HepG2 (cell line): Measurements from ENCODE around the gene MTA3. TPM values are rescaled to one million over a fixed set of nuclear protein-coding genes. Genes with fewer than 3 reads are reported as not detected.

Source experiments
- CBX5 ChIP-seq: sonication (generic); formaldehyde crosslinking; IDR thresholded peaks from 2 replicates; pipeline ENCODE4 v1.4.0; 2020; ENCODE audit warnings: missing genetic modification reagents, borderline replicate concordance
- CC2D1A ChIP-seq: sonication (generic); formaldehyde crosslinking; IDR thresholded peaks from 2 replicates; pipeline ENCODE4 v1.8.1; 2023; ENCODE audit warnings: mild to moderate bottlenecking, missing genetic modification reagents
- CTCF ChIP-seq: sonication (generic); formaldehyde crosslinking; IDR thresholded peaks from 2 replicates; pipeline ENCODE4 v1.5.0; 2020; ENCODE audit warnings: mild to moderate bottlenecking, missing genetic modification reagents, moderate library complexity
- DRAP1 ChIP-seq: IDR thresholded peaks from 2 replicates; pipeline ENCODE4 v1.6.1; 2016; ENCODE audit warnings: missing genetic modification reagents, missing compliant biosample characterization
- ERF ChIP-seq: IDR thresholded peaks from 2 replicates; pipeline ENCODE4 v1.6.1; 2018; ENCODE audit warnings: missing biosample characterization, missing genetic modification reagents
- GABPB1 ChIP-seq: IDR thresholded peaks from 2 replicates; pipeline ENCODE4 v1.6.1; 2016; ENCODE audit warnings: mild to moderate bottlenecking, missing genetic modification reagents, moderate library complexity, missing compliant biosample characterization
- HDAC2 ChIP-seq: sonication (generic); formaldehyde crosslinking; IDR thresholded peaks from 2 replicates; pipeline ENCODE4 v1.4.0; 2020; ENCODE audit warnings: missing genetic modification reagents
- HNF1B ChIP-seq: sonication (generic); formaldehyde crosslinking; IDR thresholded peaks from 2 replicates; pipeline ENCODE4 v1.5.1; 2020; ENCODE audit warnings: mild to moderate bottlenecking, moderate library complexity, missing genetic modification reagents
- HNF4A ChIP-seq: sonication (generic); formaldehyde crosslinking; IDR thresholded peaks from 2 replicates; pipeline ENCODE4 v1.4.0; 2020; ENCODE audit warnings: missing genetic modification reagents
- MTA1 ChIP-seq: sonication (generic); formaldehyde crosslinking; IDR thresholded peaks from 2 replicates; pipeline ENCODE4 v1.4.0; 2020; ENCODE audit warnings: missing genetic modification reagents, mild to moderate bottlenecking, borderline replicate concordance
- RORA ChIP-seq: sonication (generic); formaldehyde crosslinking; IDR thresholded peaks from 2 replicates; pipeline ENCODE4 v1.5.0; 2020; ENCODE audit warnings: mild to moderate bottlenecking, missing genetic modification reagents, moderate library complexity
- SNAPC2 ChIP-seq: sonication (generic); formaldehyde crosslinking; IDR thresholded peaks from 2 replicates; pipeline ENCODE4 v1.8.1; 2022; ENCODE audit warnings: mild to moderate bottlenecking, missing genetic modification reagents
- SPEN ChIP-seq: sonication (generic); formaldehyde crosslinking; IDR thresholded peaks from 2 replicates; pipeline ENCODE4 v1.5.1; 2020; ENCODE audit warnings: low read depth, mild to moderate bottlenecking, missing genetic modification reagents
- ZNF276 ChIP-seq: sonication (generic); formaldehyde crosslinking; IDR thresholded peaks from 2 replicates; pipeline ENCODE4 v1.4.0; 2020; ENCODE audit warnings: mild to moderate bottlenecking, low read depth, missing genetic modification reagents
- ZNF382 ChIP-seq: sonication (generic); formaldehyde crosslinking; IDR thresholded peaks from 2 replicates; pipeline ENCODE4 v1.5.0; 2020; ENCODE audit warnings: missing genetic modification reagents, mild to moderate bottlenecking, borderline replicate concordance
- ZNF619 ChIP-seq: sonication (generic); formaldehyde crosslinking; IDR thresholded peaks from 2 replicates; pipeline ENCODE4 v1.4.0; 2020; ENCODE audit warnings: mild to moderate bottlenecking, missing genetic modification reagents
- ZNF891 ChIP-seq: sonication (generic); formaldehyde crosslinking; IDR thresholded peaks from 2 replicates; pipeline ENCODE4 v1.5.0; 2020; ENCODE audit warnings: mild to moderate bottlenecking, missing genetic modification reagents
- polyA plus RNA-seq, 8 experiments: library from polyadenylated mRNA; depleted of rRNA in 3 of 8; stranded (reverse) in 7 of 8; unstranded in 1 of 8; fragments of >200 nt; fragmentation: Illumina TruSeq in 4 of 8; extraction: Trizol in 4 of 8; gene quantifications; 2 replicates each; pipeline versions ENCODE4 v1.2.1 to v1.2.3, GENCODE V29; 2011 to 2016; ENCODE audit warnings: low read depth in 4 of 8, missing spikeins in 1 of 8, mixed read lengths in 1 of 8; ENCODE audit not compliant: insufficient read depth in 1 of 8
- total RNA-seq, 5 experiments: library from RNA; depleted of rRNA; stranded (reverse); fragments of >200 nt; fragmentation: Illumina TruSeq; extraction: Trizol; gene quantifications; 2 replicates each; pipeline ENCODE4 v1.2.3, GENCODE V29; 2016; ENCODE audit warnings: low read depth in 1 of 5
- TF ChIP-seq, protein P1 (sequence below): sonication (generic); formaldehyde crosslinking; IDR thresholded peaks from 2 replicates; pipeline ENCODE4 v1.5.0; 2020; ENCODE audit warnings: mild to moderate bottlenecking, missing genetic modification reagents, borderline replicate concordance

Gene MTA3
- total and polyA plus RNA-seq, 2 of the 13 experiments (the other 11 are each of a cell fraction or from before 2014, with no cell fraction given): 48.8 to 77.8 TPM

DNA sequence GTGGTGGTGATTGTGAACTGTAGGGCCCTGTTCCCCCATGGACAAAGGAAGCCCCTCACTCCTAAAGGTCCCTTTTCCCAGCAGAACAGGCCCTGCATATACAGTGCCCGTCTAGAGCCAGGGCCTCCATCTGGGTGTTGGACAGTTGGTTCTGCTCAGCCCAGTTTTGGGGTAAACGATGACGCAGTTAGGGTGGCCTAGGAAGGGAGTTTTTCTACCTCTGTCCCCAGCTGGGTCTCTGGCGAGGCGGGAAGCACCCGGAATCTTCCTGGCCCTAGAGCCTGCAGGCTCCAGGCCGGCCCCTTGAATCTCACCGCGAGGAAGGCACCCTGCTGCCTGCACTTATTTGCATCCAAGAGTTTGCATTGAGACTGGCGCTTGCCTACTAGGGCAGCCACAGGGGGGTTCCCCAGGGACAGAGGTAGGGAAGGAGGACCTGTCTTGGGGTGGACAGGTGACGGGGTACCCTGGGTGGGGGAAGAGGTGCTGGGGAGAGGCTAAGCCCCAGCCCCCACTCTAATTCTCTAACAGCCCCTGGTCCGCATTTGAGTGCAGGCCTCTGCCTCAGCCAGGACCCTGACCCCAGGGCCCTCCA lies 529 bp upstream of the MTA3 start (continued):
- TF ChIP-seq GABPB1 (CRISPR knock-in tag) (peak; percentile 36; the same call in 1 of the 2 replicates), ZNF619 (CRISPR knock-in tag) (peak; percentile 75; the same call in 1 of the 2 replicates), ZNF891 (CRISPR knock-in tag) (peak; percentile 59; the same call in 1 of the 2 replicates), CBX5 (0 out of 2 replicates have a peak, but pooled peaks have one; percentile 20), DRAP1 (CRISPR knock-in tag) (peak; percentile 40; the same call in 1 of the 2 replicates), SPEN (CRISPR knock-in tag) (peak; percentile 47; the same call in 1 of the 2 replicates), MTA1 (CRISPR knock-in tag) (peak; percentile 44; the same call in 1 of the 2 replicates), HNF4A (CRISPR knock-in tag) (no peak), RORA (no peak), SNAPC2 (CRISPR knock-in tag) (0 out of 2 replicates have a peak, but pooled peaks have one; percentile 59), CC2D1A (CRISPR knock-in tag) (0 out of 2 replicates have a peak, but pooled peaks have one; percentile 21), ERF (CRISPR knock-in tag) (no peak), HNF1B (CRISPR knock-in tag) (0 out of 2 replicates have a peak, but pooled peaks have one; percentile 29), HDAC2 (CRISPR knock-in tag) (peak; percentile 36; the same call in 1 of the 2 replicates), CTCF (CRISPR knock-in tag) (peak; percentile 24; the same call in 1 of the 2 replicates), ZNF276 (CRISPR knock-in tag) (0 out of 2 replicates have a peak, but pooled peaks have one; percentile 44), ZNF382 (CRISPR knock-in tag) (no peak)
- TF ChIP-seq, protein P1, sequence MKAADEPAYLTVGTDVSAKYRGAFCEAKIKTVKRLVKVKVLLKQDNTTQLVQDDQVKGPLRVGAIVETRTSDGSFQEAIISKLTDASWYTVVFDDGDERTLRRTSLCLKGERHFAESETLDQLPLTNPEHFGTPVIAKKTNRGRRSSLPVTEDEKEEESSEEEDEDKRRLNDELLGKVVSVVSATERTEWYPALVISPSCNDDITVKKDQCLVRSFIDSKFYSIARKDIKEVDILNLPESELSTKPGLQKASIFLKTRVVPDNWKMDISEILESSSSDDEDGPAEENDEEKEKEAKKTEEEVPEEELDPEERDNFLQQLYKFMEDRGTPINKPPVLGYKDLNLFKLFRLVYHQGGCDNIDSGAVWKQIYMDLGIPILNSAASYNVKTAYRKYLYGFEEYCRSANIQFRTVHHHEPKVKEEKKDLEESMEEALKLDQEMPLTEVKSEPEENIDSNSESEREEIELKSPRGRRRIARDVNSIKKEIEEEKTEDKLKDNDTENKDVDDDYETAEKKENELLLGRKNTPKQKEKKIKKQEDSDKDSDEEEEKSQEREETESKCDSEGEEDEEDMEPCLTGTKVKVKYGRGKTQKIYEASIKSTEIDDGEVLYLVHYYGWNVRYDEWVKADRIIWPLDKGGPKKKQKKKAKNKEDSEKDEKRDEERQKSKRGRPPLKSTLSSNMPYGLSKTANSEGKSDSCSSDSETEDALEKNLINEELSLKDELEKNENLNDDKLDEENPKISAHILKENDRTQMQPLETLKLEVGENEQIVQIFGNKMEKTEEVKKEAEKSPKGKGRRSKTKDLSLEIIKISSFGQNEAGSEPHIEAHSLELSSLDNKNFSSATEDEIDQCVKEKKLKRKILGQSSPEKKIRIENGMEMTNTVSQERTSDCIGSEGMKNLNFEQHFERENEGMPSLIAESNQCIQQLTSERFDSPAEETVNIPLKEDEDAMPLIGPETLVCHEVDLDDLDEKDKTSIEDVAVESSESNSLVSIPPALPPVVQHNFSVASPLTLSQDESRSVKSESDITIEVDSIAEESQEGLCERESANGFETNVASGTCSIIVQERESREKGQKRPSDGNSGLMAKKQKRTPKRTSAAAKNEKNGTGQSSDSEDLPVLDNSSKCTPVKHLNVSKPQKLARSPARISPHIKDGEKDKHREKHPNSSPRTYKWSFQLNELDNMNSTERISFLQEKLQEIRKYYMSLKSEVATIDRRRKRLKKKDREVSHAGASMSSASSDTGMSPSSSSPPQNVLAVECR (CRISPR knock-in tag): peak; percentile 57
